Suprapubic skin (tissue), 4 donors: ENCODE results near the gene LIN7A.

ENCODE experiments used
- CTCF ChIP-seq, 2 donors: fragments of 200-600 bp in 1 of 2; fragments of 450-650 bp in 1 of 2; sonication (generic) in 1 of 2; IDR thresholded peaks; one replicate each; pipeline ENCODE4 v1.5.1; 2016 to 2019; ENCODE audit warnings: antibody characterized with exemption in 2 of 2, mild to moderate bottlenecking in 1 of 2, moderate library complexity in 1 of 2
- EP300 ChIP-seq: sonication (generic); formaldehyde crosslinking; IDR thresholded peaks from one replicate; pipeline ENCODE4 v1.6.1; 2017; ENCODE audit warnings: antibody characterized with exemption
- POLR2A ChIP-seq, 2 donors: fragments of 450-650 bp; IDR thresholded peaks; one replicate each; pipeline ENCODE4 v1.6.1; 2017; ENCODE audit warnings: antibody characterized with exemption in 2 of 2, mild to moderate bottlenecking in 2 of 2, moderate library complexity in 2 of 2
- POLR2AphosphoS5 ChIP-seq, 3 donors: sonication (generic); formaldehyde crosslinking; IDR thresholded peaks; one replicate each; pipeline ENCODE4 v1.6.1; 2017; ENCODE audit warnings: antibody characterized with exemption in 3 of 3

- TF ChIP-seq CTCF (IDR thresholded peaks at IDR 0.05) (no peak), POLR2A (IDR thresholded peaks at IDR 0.05) (no peak), EP300 (no peak), POLR2AphosphoS5 (IDR thresholded peaks at IDR 0.05) (no peak)
Measured at GRCh38 chr12:80968326-80968725, 30.6 kb upstream of the LIN7A start.
